GM18858 (cell line): ENCODE measurements around the gene SS18.

Source experiments
- ATAC-seq: cut with Tn5 transposase; IDR thresholded peaks from one replicate; pipeline ENCODE4 v1.9.1; 2021; ENCODE audit not compliant: unreplicated experiment

SS18 gene

GRCh38 chr18:26073758-26074157 lies 16.7 kb downstream of the SS18 start:
- ATAC-seq, result no peak

GRCh38 chr18:26071725-26072124 lies 18.7 kb downstream of the SS18 start:
- ATAC-seq, result no peak

- no peak for ATAC-seq
Measured at GRCh38 chr18:26071020-26071419, 19.4 kb downstream of the SS18 start.

GRCh38 chr18:26059357-26059756 lies 31.1 kb downstream of the SS18 start:
- ATAC-seq, result no peak

GRCh38 chr18:26057344-26057773 lies 33.1 kb downstream of the SS18 start:
- no peak for ATAC-seq

- no peak for ATAC-seq
Measured at GRCh38 chr18:26056291-26056690, 34.1 kb downstream of the SS18 start.

GRCh38 chr18:26052505-26052904 lies 37.9 kb downstream of the SS18 start:
- no peak for ATAC-seq

- ATAC-seq, result no peak
Measured at GRCh38 chr18:26051843-26052242, 38.6 kb downstream of the SS18 start.

- no peak for ATAC-seq
Measured at GRCh38 chr18:26046419-26047077, 43.9 kb downstream of the SS18 start.

- ATAC-seq, result no peak
Measured at GRCh38 chr18:26044807-26045206, 45.6 kb downstream of the SS18 start.

- no peak for ATAC-seq
Measured at GRCh38 chr18:26040051-26040656, 50.3 kb downstream of the SS18 start.

GRCh38 chr18:26039203-26039602 lies 51.2 kb downstream of the SS18 start:
- ATAC-seq, result no peak

GRCh38 chr18:26036635-26037034 lies 53.8 kb downstream of the SS18 start:
- no peak for ATAC-seq

GRCh38 chr18:26034850-26035497 lies 55.4 kb downstream of the SS18 start:
- no peak for ATAC-seq

- ATAC-seq, result no peak
Measured at GRCh38 chr18:26022585-26022984, 67.8 kb downstream of the SS18 start.

- ATAC-seq, result no peak
Measured at GRCh38 chr18:26021061-26021754, 69.2 kb downstream of the SS18 start.

- ATAC-seq, result no peak
Measured at GRCh38 chr18:26017929-26018328, 72.5 kb downstream of the SS18 start.

GRCh38 chr18:26014462-26014861 lies 76.0 kb downstream of the SS18 start:
- ATAC-seq, result no peak

GRCh38 chr18:26008619-26009018 lies 81.8 kb downstream of the SS18 start:
- ATAC-seq, result no peak

GRCh38 chr18:26008096-26008495 lies 82.3 kb downstream of the SS18 start:
- ATAC-seq, result no peak

- no peak for ATAC-seq
Measured at GRCh38 chr18:26005950-26006349, 84.5 kb downstream of the SS18 start.

- no peak for ATAC-seq
Measured at GRCh38 chr18:26004832-26005231, 85.6 kb downstream of the SS18 start.
